IMR-90 (cell line): ENCODE data around the gene OXSM. TPM values are rescaled to one million over a fixed set of nuclear protein-coding genes. Genes with fewer than 3 reads are reported as not detected.

Experiments
- ATAC-seq: fragments of 200-7000 bp; cut with Tn5 transposase; 2 replicates; pipeline ENCODE4 v1.9.1; 2020; ENCODE audit warnings: low read depth, mild to moderate bottlenecking, moderate library complexity
- BruUV-seq: library from RNA; stranded (reverse); fragments of 400-500 nt; replicated peaks from 2 replicates; lab custom pipeline; 2021; lab: Mats Ljungman, UMichigan
- CTCF ChIA-PET: fragments of 300-600 bp; formaldehyde crosslinking; extraction: SDS; loops from one replicate; lab custom pipeline; 2021; ENCODE audit warnings: antibody characterized with exemption; lab: Yijun Ruan, JAX
- POLR2A ChIA-PET: fragments of 300-600 bp; sonication (Branson Sonifier 250); formaldehyde crosslinking; loops from one replicate; lab custom pipeline; 2022; ENCODE audit warnings: antibody characterized with exemption; ENCODE audit not compliant: unreplicated experiment; lab: Charles Lee
- DNase-seq: peaks from one replicate; pipeline ENCODE4 v3.0.0; 2013
- H2AFZ ChIP-seq: replicated peaks from 2 replicates; pipeline ENCODE3; 2013; ENCODE audit warnings: low read length, mild to moderate bottlenecking; ENCODE audit not compliant: poor library complexity
- H2AK5ac ChIP-seq: 2 replicates; pipeline ENCODE4 v1.6.1; 2013; ENCODE audit warnings: low read depth, low read length, inconsistent platforms
- H2AK9ac ChIP-seq: replicated peaks from 2 replicates; pipeline ENCODE3; 2013; ENCODE audit warnings: mild to moderate bottlenecking, low read depth, low read length, moderate library complexity; ENCODE audit not compliant: poor library complexity
- H2BK120ac ChIP-seq: 2 replicates; pipeline ENCODE4 v1.6.1; 2013; ENCODE audit warnings: low read depth, low read length, inconsistent platforms
- H2BK15ac ChIP-seq: 3 replicates; pipeline ENCODE4 v1.6.1; 2013; ENCODE audit warnings: low read depth, low read length, inconsistent platforms
- H2BK20ac ChIP-seq: 2 replicates; pipeline ENCODE4 v1.6.1; 2013; ENCODE audit warnings: low read depth, mild to moderate bottlenecking, inconsistent platforms, low read length, moderate library complexity
- H2BK5ac ChIP-seq: 2 replicates; pipeline ENCODE4 v1.6.1; 2013; ENCODE audit warnings: mild to moderate bottlenecking, low read depth, low read length, inconsistent platforms; ENCODE audit not compliant: poor library complexity, severe bottlenecking
- H3K14ac ChIP-seq: replicated peaks from 2 replicates; pipeline ENCODE4 v1.6.1; 2013; ENCODE audit warnings: low read depth, low read length, inconsistent platforms
- H3K18ac ChIP-seq: 2 replicates; pipeline ENCODE4 v1.6.1; 2013; ENCODE audit warnings: low read depth, low read length, control low read depth
- H3K23ac ChIP-seq: 2 replicates; pipeline ENCODE4 v1.6.1; 2013; ENCODE audit warnings: low read depth, low read length, inconsistent platforms
- H3K27ac ChIP-seq: 2 replicates; pipeline ENCODE4 v1.5.1; 2013; ENCODE audit warnings: mild to moderate bottlenecking, control low read depth, low read length; ENCODE audit not compliant: insufficient read depth
- H3K27me3 ChIP-seq: 2 replicates; pipeline ENCODE4 v1.6.1; 2013; ENCODE audit warnings: low read length; ENCODE audit not compliant: control insufficient read depth, insufficient read depth
- H3K36me3 ChIP-seq: 2 replicates; pipeline ENCODE4 v1.6.1; 2013; ENCODE audit warnings: low read length, mixed read lengths; ENCODE audit not compliant: control insufficient read depth, insufficient read depth
- H3K4ac ChIP-seq: 2 replicates; pipeline ENCODE4 v1.6.1; 2013; ENCODE audit warnings: low read depth, low read length, inconsistent platforms
- H3K4me1 ChIP-seq: 2 replicates; pipeline ENCODE4 v1.6.1; 2013; ENCODE audit warnings: low read length, mixed read lengths; ENCODE audit not compliant: control insufficient read depth, insufficient read depth
- H3K4me2 ChIP-seq: 2 replicates; pipeline ENCODE4 v1.6.1; 2013; ENCODE audit warnings: low read depth, mild to moderate bottlenecking, control low read depth, low read length, moderate library complexity
- H3K4me3 ChIP-seq: 2 replicates; pipeline ENCODE4 v1.5.1; 2013; ENCODE audit warnings: low read depth, mild to moderate bottlenecking, control low read depth, low read length, moderate library complexity; ENCODE audit not compliant: insufficient read depth
- H3K56ac ChIP-seq: 2 replicates; pipeline ENCODE4 v1.6.1; 2013; ENCODE audit warnings: low read length, inconsistent platforms; ENCODE audit not compliant: insufficient read depth; ENCODE audit errors: extremely low read depth
- H3K79me1 ChIP-seq, 2 experiments: 2 replicates each; pipeline ENCODE4 v1.6.1; 2013; ENCODE audit warnings: low read length in 2 of 2, inconsistent platforms in 1 of 2, low read depth in 1 of 2
- H3K9ac ChIP-seq: 2 replicates; pipeline ENCODE4 v1.6.1; 2013; ENCODE audit warnings: low read depth, low read length, control low read depth
- H3K9me1 ChIP-seq: 2 replicates; pipeline ENCODE4 v1.6.1; 2013; ENCODE audit warnings: low read length, inconsistent platforms; ENCODE audit not compliant: insufficient read depth
- H3K9me3 ChIP-seq: 2 replicates; pipeline ENCODE4 v1.6.1; 2013; ENCODE audit warnings: low read length; ENCODE audit not compliant: control insufficient read depth, insufficient read depth
- H4K20me1 ChIP-seq: 2 replicates; pipeline ENCODE4 v1.6.1; 2013; ENCODE audit warnings: low read length, inconsistent platforms; ENCODE audit not compliant: insufficient read depth
- H4K5ac ChIP-seq: 2 replicates; pipeline ENCODE4 v1.6.1; 2013; ENCODE audit warnings: mild to moderate bottlenecking, low read depth, low read length, control low read depth
- H4K8ac ChIP-seq, 2 experiments: 2 replicates each; pipeline ENCODE4 v1.6.1; 2013; ENCODE audit warnings: low read depth in 2 of 2, low read length in 2 of 2, control low read depth in 1 of 2, inconsistent platforms in 1 of 2
- H4K91ac ChIP-seq: 2 replicates; pipeline ENCODE4 v1.6.1; 2013; ENCODE audit warnings: low read depth, low read length, inconsistent platforms; ENCODE audit not compliant: insufficient read depth
- CHD1 ChIP-seq: IDR thresholded peaks from 2 replicates; pipeline ENCODE4 v1.6.1; 2012; ENCODE audit warnings: low read depth, low read length, improper control_type of control experiment
- FOS ChIP-seq: fragments of 150-350 bp; IDR thresholded peaks from 2 replicates; pipeline ENCODE4 v1.6.1; 2016; ENCODE audit warnings: low read depth, low read length
- MAFK ChIP-seq: IDR thresholded peaks from 2 replicates; pipeline ENCODE4 v1.6.1; 2012; ENCODE audit warnings: low read depth, low read length, improper control_type of control experiment
- MAZ ChIP-seq: IDR thresholded peaks from 2 replicates; pipeline ENCODE4 v1.6.1; 2012; ENCODE audit warnings: low read depth, mild to moderate bottlenecking, low read length, improper control_type of control experiment, moderate library complexity, borderline replicate concordance
- MXI1 ChIP-seq: IDR thresholded peaks from 2 replicates; pipeline ENCODE4 v1.6.1; 2012; ENCODE audit warnings: low read depth, mild to moderate bottlenecking, low read length, moderate library complexity, borderline replicate concordance
- POLR2A ChIP-seq: IDR thresholded peaks from 2 replicates; pipeline ENCODE4 v1.6.1; 2012; ENCODE audit warnings: mild to moderate bottlenecking, low read depth, low read length
- RAD21 ChIP-seq: IDR thresholded peaks from 2 replicates; pipeline ENCODE4 v1.6.1; 2012; ENCODE audit warnings: low read length, improper control_type of control experiment
- SMC3 ChIP-seq: fragments of 150-350 bp; IDR thresholded peaks from 2 replicates; pipeline ENCODE4 v1.6.1; 2016; ENCODE audit warnings: low read depth, mild to moderate bottlenecking, antibody characterized with exemption, low read length, moderate library complexity
- WGBS, 2 experiments: methylation state at CpG; one replicate each; pipeline versions ENCODE4 v1.1.5 to v1.1.7; 2013; ENCODE audit warnings: missing lambda C conversion rate in 2 of 2; ENCODE audit not compliant: insufficient read length in 1 of 2; ENCODE audit errors: extremely low coverage in 2 of 2; 5-methylcytosine and 5-hydroxymethylcytosine counted together
- dilution Hi-C: fragments of 300-500 bp; cut with HindIII; formaldehyde crosslinking; loops from one replicate; pipeline ENCODE4 v1.14.3; 2018; ENCODE audit warnings: low sequenced_read_pairs; ENCODE audit not compliant: unreplicated experiment
- in situ Hi-C: fragments of 300-500 bp; cut with MboI; formaldehyde crosslinking; loops from 3 replicates; pipeline ENCODE4 v1.14.3; 2019; ENCODE audit warnings: low sequenced_read_pairs, inconsistent platforms, mixed read lengths
- intact Hi-C: fragments of 100-400 bp; cut with micrococcal nuclease; formaldehyde crosslinking; loops from 2 replicates; pipeline ENCODE4 v1.10.0; 2022
- polyA plus RNA-seq, 3 experiments: library from polyadenylated mRNA; depleted of rRNA; stranded (reverse); fragments of >200 nt; gene quantifications; 2 replicates each; pipeline ENCODE4 v1.2.3, GENCODE V29; 2012; ENCODE audit warnings: low replicate concordance in 1 of 3
- total RNA-seq: library from RNA; depleted of rRNA; stranded (reverse); fragments of >200 nt; gene quantifications from 2 replicates; pipeline ENCODE4 v1.2.3, GENCODE V29; 2012
- TF ChIP-seq, protein P1 (sequence below): fragments of 150-350 bp; IDR thresholded peaks from 2 replicates; pipeline ENCODE4 v1.6.1; 2017; ENCODE audit warnings: mild to moderate bottlenecking, antibody characterized with exemption, low read length, low read depth

Gene OXSM
- total and polyA plus RNA-seq, 2 of the 4 experiments (the other 2 are of a cell fraction): 11.4 to 15.4 TPM

DNA sequence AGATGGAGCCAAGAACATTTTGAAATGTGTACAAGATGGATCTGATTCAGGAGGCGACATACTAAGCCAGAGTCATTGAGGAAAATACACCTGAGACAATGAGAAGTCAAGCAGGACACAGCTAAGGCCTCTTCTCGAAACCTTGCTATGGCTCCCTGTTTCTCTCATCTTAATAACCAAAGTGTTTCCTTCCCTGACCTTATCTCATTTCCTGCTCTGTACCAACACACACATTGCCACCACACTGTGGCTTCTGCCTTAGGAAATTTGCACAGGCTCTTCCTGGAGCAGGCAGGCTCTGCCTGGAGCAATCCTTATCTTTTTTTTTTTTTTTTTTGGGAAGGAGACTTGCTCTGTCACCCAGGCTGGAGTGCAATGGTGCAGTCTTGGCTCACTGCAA is 36.6 kb downstream of the OXSM start:
- Histone ChIP-seq H2BK20ac (no peak overlapping the region), H2BK120ac (no peak overlapping the region), H3K4me2 (no peak overlapping the region), H3K27me3 (no peaks in the 10 kb centered on the region; the same call in 1 of the 2 replicates), H3K4me1 (no peaks in the 10 kb centered on the region), H2BK5ac (no peak overlapping the region), H2AFZ (no peak overlapping the region), H3K56ac (no peak overlapping the region), H4K20me1 (no peaks in the 10 kb centered on the region), H2AK5ac (no peak overlapping the region), H3K9me1 (no peaks in the 10 kb centered on the region), H3K9me3 (no peaks in the 10 kb centered on the region), H3K27ac (no peak overlapping the region), H4K8ac (no peak overlapping the region), H2AK9ac (no peak overlapping the region), H3K14ac (no peak overlapping the region), H4K91ac (no peak overlapping the region), H3K4me3 (no peak overlapping the region), H2BK15ac (no peak overlapping the region), H3K79me1 (no peaks in the 10 kb centered on the region), H4K5ac (no peak overlapping the region), H3K18ac (no peak overlapping the region), H3K4ac (no peak overlapping the region), H3K36me3 (no peaks in the 10 kb centered on the region), H3K9ac (no peak overlapping the region), H3K23ac (no peak overlapping the region)
- ChIA-PET CTCF (no interaction called here), POLR2A (no interaction called here)
- dilution Hi-C loops: no loop called here
- TF ChIP-seq FOS (no peak), RAD21 (no peak), POLR2A (no peak), CHD1 (no peak), MAFK (no peak), MAZ (no peak), SMC3 (no peak), MXI1 (no peak)
- TF ChIP-seq, protein P1, sequence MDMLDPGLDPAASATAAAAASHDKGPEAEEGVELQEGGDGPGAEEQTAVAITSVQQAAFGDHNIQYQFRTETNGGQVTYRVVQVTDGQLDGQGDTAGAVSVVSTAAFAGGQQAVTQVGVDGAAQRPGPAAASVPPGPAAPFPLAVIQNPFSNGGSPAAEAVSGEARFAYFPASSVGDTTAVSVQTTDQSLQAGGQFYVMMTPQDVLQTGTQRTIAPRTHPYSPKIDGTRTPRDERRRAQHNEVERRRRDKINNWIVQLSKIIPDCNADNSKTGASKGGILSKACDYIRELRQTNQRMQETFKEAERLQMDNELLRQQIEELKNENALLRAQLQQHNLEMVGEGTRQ: no peak
- DNase-seq: no peak
- intact Hi-C loops: no loop called here
- no peak for ATAC-seq
- in situ Hi-C loops: no loop called here
- BruUV-seq: no TSS peak
- WGBS, 2 experiments: no CpG with 5 or more reads among the region's 2 CpGs
